ENCODE measurements around the gene FAM89A. TPM values are rescaled to one million over a fixed set of nuclear protein-coding genes. Genes with fewer than 3 reads are reported as not detected.

FAM89A gene
- total and polyA plus RNA-seq, 9 of the 15 experiments (the other 6 are each of a cell fraction or from before 2014, with no cell fraction given), result 8.7 to 66.2 (median 43.3) TPM

- no peak for TF ChIP-seq ZBTB34 (CRISPR knock-in tag; IDR thresholded peaks at IDR 0.05)
- peak; percentile 70; the same call in 1 of the 2 replicates for TF ChIP-seq SMARCA4 (IDR thresholded peaks at IDR 0.05)
- peak; percentile 79; the same call in 1 of the 2 replicates for TF ChIP-seq DPF2 (IDR thresholded peaks at IDR 0.05)
- TF ChIP-seq TGIF2 (CRISPR knock-in tag; IDR thresholded peaks at IDR 0.05), result no peak
- no peak for TF ChIP-seq GATAD2B (IDR thresholded peaks at IDR 0.05; ENCODE audit: borderline replicate concordance)
- TF ChIP-seq ATF7 (IDR thresholded peaks at IDR 0.05), result peak; percentile 51; the same call in 1 of the 2 replicates
- 0 out of 2 replicates have a peak, but pooled peaks have one; percentile 35 for TF ChIP-seq KLF16 (IDR thresholded peaks at IDR 0.05)
- peak in 1 of 2 experiments; percentile 23; a peak in 1 of 4 replicates for TF ChIP-seq MAZ (CRISPR knock-in tag; conservative IDR thresholded peaks at IDR 0.05 in 1 of 2, IDR thresholded peaks at IDR 0.05 in 1 of 2)
- TF ChIP-seq CCNT2 (IDR thresholded peaks at IDR 0.05; ENCODE audit: borderline replicate concordance, extremely low read depth, insufficient read length, low read depth, low read length), result peak; percentile 30
- TF ChIP-seq MXI1 (IDR thresholded peaks at IDR 0.05; ENCODE audit: low read depth, low read length), result no peak
- peak; percentile 68 for TF ChIP-seq CBFA2T2 (conservative IDR thresholded peaks at IDR 0.05)
- peak; percentile 81 for TF ChIP-seq CBFA2T3 (IDR thresholded peaks at IDR 0.05)
- peak; percentile 35 for TF ChIP-seq DACH1 (IDR thresholded peaks at IDR 0.05; ENCODE audit: partially characterized antibody)
- no peak for TF ChIP-seq PBX2 (CRISPR knock-in tag; IDR thresholded peaks at IDR 0.05; ENCODE audit: low read depth)
- 0 out of 2 replicates have a peak, but pooled peaks have one; percentile 16 for TF ChIP-seq PBX2 (tag; conservative IDR thresholded peaks at IDR 0.05; ENCODE audit: low read depth)
- TF ChIP-seq ZNF639 (CRISPR knock-in tag; conservative IDR thresholded peaks at IDR 0.05 in 1 of 2, IDR thresholded peaks at IDR 0.05 in 1 of 2), result no peak
These were observed 33.3 kb upstream of the FAM89A start (continued) for GRCh38 chr1:231073331-231073730.

Measured in K562 (cell line).